ENCODE measurements around the gene DAGLA.

- TF ChIP-seq CTCF (IDR thresholded peaks at IDR 0.05) (no peak), POLR2A (IDR thresholded peaks at IDR 0.05) (no peak), POLR2AphosphoS5 (IDR thresholded peaks at IDR 0.05) (no peak)
These were observed 66.4 kb downstream of the DAGLA start for GRCh38 chr11:61746442-61747191.
